HFFc6 (cell line): ENCODE data around the gene TTC32. TPM values are rescaled to one million over a fixed set of nuclear protein-coding genes. Genes with fewer than 3 reads are reported as not detected.

Experiments used
- DNase-seq: peaks from one replicate; pipeline ENCODE4 v3.0.0-alpha.2; 2018
- H3K27ac Mint-ChIP-seq: 2 replicates; pipeline ENCODE4 v1.8.0; 2020; ENCODE audit warnings: mild to moderate bottlenecking, mixed read lengths
- H3K27me3 Mint-ChIP-seq: 2 replicates; pipeline ENCODE4 v1.8.0; 2021; ENCODE audit warnings: mild to moderate bottlenecking, moderate library complexity, mixed read lengths; ENCODE audit not compliant: insufficient read depth
- H3K36me3 Mint-ChIP-seq: 2 replicates; pipeline ENCODE4 v1.8.0; 2021; ENCODE audit warnings: low read depth, mixed read lengths
- H3K4me1 Mint-ChIP-seq: 2 replicates; pipeline ENCODE4 v1.8.0; 2020; ENCODE audit warnings: low read depth, mixed read lengths
- H3K4me3 Mint-ChIP-seq: 2 replicates; pipeline ENCODE4 v1.8.0; 2020; ENCODE audit warnings: mild to moderate bottlenecking, moderate library complexity, mixed read lengths
- H3K9me3 Mint-ChIP-seq: 2 replicates; pipeline ENCODE4 v1.8.0; 2020; ENCODE audit warnings: mild to moderate bottlenecking, mixed read lengths
- total RNA-seq, 6 experiments: library from RNA; stranded (reverse); fragmentation: NEBNext Ultra II Directional; extraction: Animal tissue kit (Norgen Biotek cat#: 25700); gene quantifications; 2 replicates in 1 of 6; 3 replicates in 5 of 6; pipeline ENCODE4 v1.2.3, GENCODE V29; 2021
- TF ChIP-seq, protein P1 (sequence below): fragments of 200-600 bp; sonication (generic); IDR thresholded peaks from 2 replicates; pipeline ENCODE4 v1.5.0; 2021; ENCODE audit warnings: antibody characterized with exemption, mild to moderate bottlenecking

The TTC32 gene
- total RNA-seq, 6 experiments from 2014 or later: 3.9 to 5.9 (median 4.8) TPM

DNA sequence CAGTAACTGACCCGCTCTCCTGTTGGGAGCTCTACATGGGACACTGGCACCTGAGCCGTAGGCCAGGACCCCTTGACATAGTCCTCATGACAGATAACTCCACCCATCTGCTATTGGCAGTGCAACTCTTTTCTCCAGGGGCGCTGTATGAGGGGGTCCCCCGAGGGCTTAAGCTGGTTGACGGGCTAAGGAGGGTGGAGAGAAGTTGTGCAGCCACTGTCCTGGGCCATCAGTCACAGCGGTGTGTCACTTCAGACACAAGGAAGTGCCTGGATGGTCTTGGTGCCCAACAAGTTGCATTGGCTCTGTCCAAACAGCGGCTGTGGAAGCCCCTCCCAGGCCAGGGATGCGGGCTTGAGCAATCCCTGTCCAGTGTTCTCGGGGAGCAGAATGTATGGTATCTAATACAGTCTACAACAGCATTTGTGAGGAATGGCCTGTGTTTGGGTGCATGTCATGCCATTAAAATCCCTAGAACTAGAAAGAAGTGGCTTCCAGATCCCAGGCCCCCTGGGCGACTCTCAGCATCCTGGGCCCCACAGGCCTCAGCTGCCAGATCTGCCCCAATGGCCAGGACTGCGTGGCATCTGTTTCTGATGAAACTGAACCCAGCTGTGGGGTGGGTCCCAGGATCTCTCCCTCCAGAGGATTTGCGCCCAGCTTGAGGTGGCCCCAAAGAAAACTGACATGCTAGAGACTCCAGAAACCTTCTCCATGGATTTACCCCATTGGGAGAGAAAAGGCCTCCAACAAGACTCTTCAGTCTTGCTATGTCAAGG is 23.3 kb downstream of the TTC32 start:
- no peaks in the 10 kb centered on the region for H3K9me3 Mint-ChIP-seq
- no peak overlapping the region for H3K27ac Mint-ChIP-seq
- peaks cover 6% of the 10 kb centered on the region; the same call in 1 of the 2 replicates for H3K4me1 Mint-ChIP-seq
- no peak for DNase-seq
- no peaks in the 10 kb centered on the region for H3K36me3 Mint-ChIP-seq
- H3K4me3 Mint-ChIP-seq: no peak overlapping the region
- peaks cover 34% of the 10 kb centered on the region for H3K27me3 Mint-ChIP-seq
- TF ChIP-seq, protein P1, sequence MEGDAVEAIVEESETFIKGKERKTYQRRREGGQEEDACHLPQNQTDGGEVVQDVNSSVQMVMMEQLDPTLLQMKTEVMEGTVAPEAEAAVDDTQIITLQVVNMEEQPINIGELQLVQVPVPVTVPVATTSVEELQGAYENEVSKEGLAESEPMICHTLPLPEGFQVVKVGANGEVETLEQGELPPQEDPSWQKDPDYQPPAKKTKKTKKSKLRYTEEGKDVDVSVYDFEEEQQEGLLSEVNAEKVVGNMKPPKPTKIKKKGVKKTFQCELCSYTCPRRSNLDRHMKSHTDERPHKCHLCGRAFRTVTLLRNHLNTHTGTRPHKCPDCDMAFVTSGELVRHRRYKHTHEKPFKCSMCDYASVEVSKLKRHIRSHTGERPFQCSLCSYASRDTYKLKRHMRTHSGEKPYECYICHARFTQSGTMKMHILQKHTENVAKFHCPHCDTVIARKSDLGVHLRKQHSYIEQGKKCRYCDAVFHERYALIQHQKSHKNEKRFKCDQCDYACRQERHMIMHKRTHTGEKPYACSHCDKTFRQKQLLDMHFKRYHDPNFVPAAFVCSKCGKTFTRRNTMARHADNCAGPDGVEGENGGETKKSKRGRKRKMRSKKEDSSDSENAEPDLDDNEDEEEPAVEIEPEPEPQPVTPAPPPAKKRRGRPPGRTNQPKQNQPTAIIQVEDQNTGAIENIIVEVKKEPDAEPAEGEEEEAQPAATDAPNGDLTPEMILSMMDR: no peak

DNA sequence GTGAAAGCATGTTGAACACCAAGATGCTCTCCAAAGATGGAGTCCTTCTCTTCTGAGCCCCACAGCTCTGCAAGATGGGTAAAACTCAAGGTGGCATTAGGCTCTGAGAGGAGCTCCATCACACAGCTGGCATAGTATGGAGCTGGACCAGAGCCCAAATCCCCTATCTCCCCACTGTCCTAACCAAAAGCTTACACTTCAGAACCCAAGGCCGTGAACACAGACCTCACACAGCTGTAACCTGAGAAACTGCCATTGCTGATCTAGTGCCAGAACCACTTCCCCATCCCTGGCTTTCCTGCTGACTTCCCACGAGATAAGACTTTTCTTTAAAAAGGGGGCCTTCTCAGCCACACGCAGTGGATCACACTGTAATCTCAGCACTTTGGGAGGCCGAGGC is 25.0 kb downstream of the TTC32 start:
- Mint-ChIP-seq H3K27me3 (peaks cover 23% of the 10 kb centered on the region), H3K9me3 (no peaks in the 10 kb centered on the region), H3K36me3 (no peaks in the 10 kb centered on the region), H3K4me1 (peaks cover 6% of the 10 kb centered on the region; the same call in 1 of the 2 replicates), H3K4me3 (no peak overlapping the region), H3K27ac (no peak overlapping the region)
- DNase-seq: no peak
- TF ChIP-seq, protein P1: no peak

DNA sequence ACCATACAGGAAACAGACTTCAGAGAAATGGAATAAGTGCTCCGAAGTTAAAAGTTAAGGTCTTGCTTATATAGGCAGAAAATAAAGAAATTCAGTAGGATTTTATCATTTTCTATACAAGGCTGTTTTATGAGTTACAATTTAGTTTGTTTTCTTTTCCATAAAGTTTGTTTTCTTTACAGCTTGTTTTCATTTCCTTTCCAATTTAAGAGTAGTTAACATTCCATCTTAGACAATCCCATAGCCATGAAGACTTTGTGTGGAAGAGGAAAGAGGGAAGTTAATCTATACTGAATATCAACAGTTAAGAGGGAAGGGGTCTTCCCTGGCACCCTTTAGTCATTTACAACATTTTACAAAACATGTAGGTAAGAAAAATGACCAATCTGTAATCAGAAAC is 26.5 kb downstream of the TTC32 start:
- TF ChIP-seq, protein P1: no peak
- Mint-ChIP-seq H3K36me3 (no peaks in the 10 kb centered on the region), H3K27me3 (peaks cover 20% of the 10 kb centered on the region), H3K4me3 (no peak overlapping the region), H3K4me1 (peaks cover 6% of the 10 kb centered on the region; the same call in 1 of the 2 replicates), H3K27ac (no peak overlapping the region), H3K9me3 (no peaks in the 10 kb centered on the region)
- DNase-seq: no peak

DNA sequence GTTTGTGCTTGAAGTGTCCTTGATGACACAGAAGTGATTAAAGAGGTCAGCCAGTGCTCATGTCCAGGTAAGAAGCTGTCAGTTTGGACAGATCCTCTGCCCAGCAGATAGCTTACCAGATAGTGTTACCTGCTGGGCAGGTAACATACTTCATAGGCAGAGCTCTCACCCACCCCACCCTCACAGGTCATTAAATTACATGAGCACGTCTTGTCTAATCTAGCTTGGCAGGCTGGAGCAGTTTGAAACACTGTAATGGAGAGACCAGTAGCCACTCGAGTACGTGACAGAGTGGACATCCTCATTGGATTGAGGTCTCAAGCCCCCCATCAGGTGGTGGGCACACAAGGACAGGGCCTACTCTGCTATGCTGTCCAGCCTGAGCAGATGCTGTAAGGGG is 27.1 kb downstream of the TTC32 start:
- no peak for DNase-seq
- TF ChIP-seq, protein P1: no peak
- H3K4me1 Mint-ChIP-seq: peaks cover 6% of the 10 kb centered on the region; the same call in 1 of the 2 replicates
- H3K4me3 Mint-ChIP-seq: no peak overlapping the region
- no peaks in the 10 kb centered on the region for H3K9me3 Mint-ChIP-seq
- no peaks in the 10 kb centered on the region for H3K36me3 Mint-ChIP-seq
- H3K27me3 Mint-ChIP-seq: peaks cover 25% of the 10 kb centered on the region
- H3K27ac Mint-ChIP-seq: no peak overlapping the region

DNA sequence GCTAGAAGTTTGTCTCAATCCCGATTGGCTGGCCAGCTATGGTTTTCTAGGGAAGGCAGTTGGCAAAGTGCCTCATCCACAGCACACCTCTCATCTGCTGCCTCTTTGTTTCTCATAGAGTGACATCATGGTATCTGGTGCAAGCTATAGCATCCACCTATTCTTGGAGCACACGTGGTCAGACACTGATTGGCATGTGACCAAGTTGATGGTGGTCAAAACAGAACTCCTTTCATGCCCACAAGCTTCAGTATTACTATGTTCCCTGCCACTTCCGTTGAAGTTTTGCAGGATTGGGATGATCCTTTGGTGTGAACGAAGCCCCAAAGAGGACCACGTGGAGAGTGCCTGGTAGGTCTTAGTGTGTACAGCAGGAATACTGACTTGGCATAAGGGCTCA is 28.8 kb downstream of the TTC32 start:
- H3K27ac Mint-ChIP-seq: no peak overlapping the region
- peaks cover 32% of the 10 kb centered on the region for H3K27me3 Mint-ChIP-seq
- H3K36me3 Mint-ChIP-seq: no peaks in the 10 kb centered on the region
- H3K4me1 Mint-ChIP-seq: peaks cover 6% of the 10 kb centered on the region; the same call in 1 of the 2 replicates
- no peaks in the 10 kb centered on the region for H3K9me3 Mint-ChIP-seq
- no peak for DNase-seq
- TF ChIP-seq, protein P1: no peak
- no peak overlapping the region for H3K4me3 Mint-ChIP-seq
